Brain microvascular endothelial cell (primary cell): ENCODE data around the gene STK39.

Experiments used
- DNase-seq: peaks from one replicate; pipeline ENCODE4 v3.0.0-alpha.2; 2020
- H3K27ac ChIP-seq: fragments of 250-450 bp; sonication (Bioruptor Pico); 2 replicates; pipeline ENCODE4 v1.5.1; 2020; ENCODE audit warnings: mild to moderate bottlenecking, moderate library complexity
- H3K27me3 ChIP-seq: fragments of 250-450 bp; sonication (Bioruptor Pico); replicated peaks from 2 replicates; pipeline ENCODE4 v1.5.1; 2020; ENCODE audit warnings: mild to moderate bottlenecking
- H3K36me3 ChIP-seq: fragments of 250-450 bp; sonication (Bioruptor Pico); replicated peaks from 2 replicates; pipeline ENCODE4 v1.5.1; 2020; ENCODE audit warnings: mild to moderate bottlenecking
- H3K4me3 ChIP-seq: 2 replicates; pipeline ENCODE4 v1.5.1; 2011; ENCODE audit warnings: low read depth, mild to moderate bottlenecking, control low read depth, low read length, moderate library complexity
- in situ Hi-C: cut with HindIII; loops from 2 replicates; pipeline ENCODE4 v1.10.0; 2017; ENCODE audit warnings: low sequenced_read_pairs, low pct_ligation_motif_present
- TF ChIP-seq, protein P1 (sequence below): IDR thresholded peaks from 2 replicates; pipeline ENCODE4 v1.5.1; 2011; ENCODE audit warnings: low read depth, mild to moderate bottlenecking, moderate library complexity, low read length, control low read depth, inconsistent platforms; ENCODE audit errors: missing control alignments

The STK39 gene

DNA sequence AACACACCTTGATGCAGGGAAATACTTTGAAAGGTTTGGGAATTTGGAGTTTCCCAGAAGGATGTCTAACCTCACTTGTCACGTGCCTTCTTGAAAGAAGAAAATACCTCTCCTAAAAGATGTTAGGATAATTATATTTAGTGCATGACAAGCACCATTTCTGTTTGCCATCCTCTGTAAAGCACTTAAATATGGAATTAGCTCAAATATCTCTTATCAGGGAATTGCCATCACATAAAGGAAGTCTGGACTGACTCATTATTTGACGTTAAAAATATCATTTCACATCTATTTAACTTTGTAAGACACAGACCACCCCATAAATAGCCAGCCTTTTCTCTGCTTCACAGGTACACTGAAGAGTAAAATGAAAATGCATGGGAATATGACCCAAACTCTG is 140.1 kb downstream of the STK39 start:
- in situ Hi-C loops = no loop called here
- DNase-seq = no peak

DNA sequence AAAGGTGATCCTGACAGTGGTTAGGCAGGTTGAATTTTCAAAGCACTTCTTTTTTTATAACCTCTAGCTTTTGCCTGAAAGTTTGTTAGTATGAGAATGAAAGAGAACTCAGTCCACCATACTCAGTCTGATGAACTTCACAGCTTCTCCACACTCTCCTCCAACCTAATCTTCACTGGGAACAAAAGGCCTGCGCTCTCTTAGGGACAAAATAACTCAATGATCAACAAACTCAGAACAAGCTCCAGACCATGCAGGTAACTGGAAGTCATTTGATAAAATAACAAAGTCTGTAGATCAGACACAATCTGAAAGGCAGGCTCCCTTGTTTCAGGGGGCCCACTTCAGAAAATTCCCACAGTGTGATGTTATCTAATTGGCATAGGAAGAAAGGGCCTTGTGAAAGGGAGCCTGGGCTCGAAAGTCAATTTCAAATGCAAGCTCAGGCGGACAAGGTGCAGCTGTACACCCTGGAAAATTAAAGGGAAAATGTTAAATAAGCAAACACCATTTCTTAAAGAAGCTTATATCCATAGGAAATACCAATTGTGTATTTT is 142.2 kb downstream of the STK39 start:
- in situ Hi-C loops = no loop called here
- TF ChIP-seq, protein P1, sequence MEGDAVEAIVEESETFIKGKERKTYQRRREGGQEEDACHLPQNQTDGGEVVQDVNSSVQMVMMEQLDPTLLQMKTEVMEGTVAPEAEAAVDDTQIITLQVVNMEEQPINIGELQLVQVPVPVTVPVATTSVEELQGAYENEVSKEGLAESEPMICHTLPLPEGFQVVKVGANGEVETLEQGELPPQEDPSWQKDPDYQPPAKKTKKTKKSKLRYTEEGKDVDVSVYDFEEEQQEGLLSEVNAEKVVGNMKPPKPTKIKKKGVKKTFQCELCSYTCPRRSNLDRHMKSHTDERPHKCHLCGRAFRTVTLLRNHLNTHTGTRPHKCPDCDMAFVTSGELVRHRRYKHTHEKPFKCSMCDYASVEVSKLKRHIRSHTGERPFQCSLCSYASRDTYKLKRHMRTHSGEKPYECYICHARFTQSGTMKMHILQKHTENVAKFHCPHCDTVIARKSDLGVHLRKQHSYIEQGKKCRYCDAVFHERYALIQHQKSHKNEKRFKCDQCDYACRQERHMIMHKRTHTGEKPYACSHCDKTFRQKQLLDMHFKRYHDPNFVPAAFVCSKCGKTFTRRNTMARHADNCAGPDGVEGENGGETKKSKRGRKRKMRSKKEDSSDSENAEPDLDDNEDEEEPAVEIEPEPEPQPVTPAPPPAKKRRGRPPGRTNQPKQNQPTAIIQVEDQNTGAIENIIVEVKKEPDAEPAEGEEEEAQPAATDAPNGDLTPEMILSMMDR = no peak
- H3K27me3 ChIP-seq = no peaks in the 10 kb centered on the region

More for the DNA sequence above, 140.1 kb downstream of the STK39 start:
- Histone ChIP-seq H3K27me3 (no peaks in the 10 kb centered on the region), H3K4me3 (no peak overlapping the region), H3K36me3 (no peaks in the 10 kb centered on the region), H3K27ac (no peak overlapping the region)
- TF ChIP-seq, protein P1 = no peak

DNA sequence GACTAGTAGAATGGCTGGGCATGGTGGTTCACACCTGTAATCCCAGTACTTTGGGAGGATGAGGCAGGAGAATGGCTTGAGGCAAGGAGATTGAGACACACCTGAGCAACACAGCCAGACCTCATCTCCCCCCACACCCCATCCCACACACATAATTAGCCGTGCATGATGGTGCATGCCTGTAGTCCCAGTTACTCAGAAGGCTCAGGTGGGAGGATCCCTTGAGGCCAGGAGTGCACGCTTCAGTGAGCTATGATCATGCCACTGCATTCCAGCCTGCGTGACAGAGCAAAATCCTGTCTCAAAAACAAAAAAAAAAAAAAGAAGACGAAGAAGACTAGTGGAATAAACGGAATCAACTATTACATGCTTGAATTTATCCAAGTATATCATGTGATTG is 150.0 kb downstream of the STK39 start:
- Histone ChIP-seq H3K27me3 (no peaks in the 10 kb centered on the region), H3K4me3 (no peak overlapping the region), H3K27ac (no peak overlapping the region), H3K36me3 (no peaks in the 10 kb centered on the region)
- in situ Hi-C loops = no loop called here
- DNase-seq = no peak
- TF ChIP-seq, protein P1 = no peak

More for the DNA sequence above, 142.2 kb downstream of the STK39 start:
- no peak overlapping the region for H3K27ac ChIP-seq
- H3K4me3 ChIP-seq = no peak overlapping the region
- no peaks in the 10 kb centered on the region for H3K36me3 ChIP-seq
- DNase-seq = no peak

DNA sequence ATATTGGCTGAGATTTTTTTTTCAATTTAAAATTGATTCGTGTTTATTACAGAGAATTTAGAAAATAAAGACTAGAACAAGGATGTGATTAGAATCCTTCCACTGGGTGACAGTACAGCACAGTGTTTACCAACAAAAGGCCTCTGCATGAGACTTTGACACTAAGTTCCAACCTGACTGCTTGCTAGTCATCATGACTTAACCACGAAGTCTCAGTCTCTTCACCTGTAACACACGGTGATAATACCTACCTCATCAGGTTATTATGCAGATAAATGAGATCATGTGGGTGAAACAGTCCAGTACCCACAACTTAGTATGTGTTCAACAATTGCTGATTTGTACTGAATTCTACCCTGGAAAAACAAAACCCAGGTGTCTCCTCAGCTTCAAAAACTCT is 151.2 kb downstream of the STK39 start:
- Histone ChIP-seq H3K4me3 (no peak overlapping the region), H3K36me3 (no peaks in the 10 kb centered on the region), H3K27ac (no peak overlapping the region), H3K27me3 (no peaks in the 10 kb centered on the region)
- TF ChIP-seq, protein P1 = no peak
- in situ Hi-C loops = no loop called here
- DNase-seq = no peak

DNA sequence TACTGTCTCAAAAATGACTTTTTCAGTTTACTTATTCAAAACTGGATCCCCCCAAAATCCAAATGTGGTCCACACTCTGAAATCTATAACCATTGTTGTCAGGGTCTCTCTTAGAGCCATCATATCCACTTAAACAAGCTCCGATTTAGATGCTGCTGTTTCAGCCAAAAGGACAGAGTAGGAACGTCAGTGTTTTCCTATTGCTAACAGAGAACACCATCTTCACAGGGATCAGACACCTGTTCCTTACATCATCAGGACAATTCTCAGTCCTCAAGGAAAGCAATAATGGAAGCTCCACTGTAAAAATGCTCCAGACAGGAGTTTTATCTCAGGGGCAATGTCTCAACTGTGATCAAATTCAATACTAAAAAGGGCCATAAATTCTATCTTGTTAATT is 155.4 kb downstream of the STK39 start:
- TF ChIP-seq, protein P1 = no peak
- DNase-seq = no peak
- no peak overlapping the region for H3K27ac ChIP-seq
- in situ Hi-C loops = no loop called here
- no peaks in the 10 kb centered on the region for H3K27me3 ChIP-seq
- no peak overlapping the region for H3K4me3 ChIP-seq
- H3K36me3 ChIP-seq = no peaks in the 10 kb centered on the region
